Panc1 (cell line): Measurements from ENCODE around the gene FZR1. TPM values are rescaled to one million over a fixed set of nuclear protein-coding genes. Genes with fewer than 3 reads are reported as not detected.

ENCODE experiments used
- ATAC-seq: fragments of 200-7000 bp; cut with Tn5 transposase; 2 replicates; pipeline ENCODE4 v1.9.1; 2020; ENCODE audit warnings: mild to moderate bottlenecking, moderate library complexity
- BruUV-seq: library from RNA; stranded (reverse); fragments of 400-500 nt; replicated peaks from 2 replicates; lab custom pipeline; 2021; lab: Mats Ljungman, UMichigan
- CTCF ChIA-PET: fragments of 300-600 bp; sonication (Branson Sonifier 250); formaldehyde crosslinking; loops from one replicate; lab custom pipeline; 2022; ENCODE audit warnings: antibody characterized with exemption; lab: Charles Lee
- POLR2A ChIA-PET: fragments of 300-600 bp; sonication (Branson Sonifier 250); formaldehyde crosslinking; loops from one replicate; lab custom pipeline; 2022; ENCODE audit warnings: antibody characterized with exemption; lab: Charles Lee
- DNase-seq: peaks from one replicate; pipeline ENCODE4 v3.0.0-alpha.2; 2010; ENCODE audit warnings: low read depth, low spot score
- H3K27ac ChIP-seq: 2 replicates; pipeline ENCODE4 v1.5.1; 2011; ENCODE audit warnings: mild to moderate bottlenecking, low read length, inconsistent platforms
- H3K27me3 ChIP-seq: fragments of 200-500 bp; sonication (Bioruptor generic); 2 replicates; pipeline ENCODE4 v1.6.0; 2014; ENCODE audit warnings: low read length, inconsistent platforms; ENCODE audit not compliant: control insufficient read depth, insufficient read depth
- H3K36me3 ChIP-seq: fragments of 200-500 bp; sonication (Bioruptor generic); 2 replicates; pipeline ENCODE4 v1.5.1; 2014; ENCODE audit warnings: inconsistent platforms, mild to moderate bottlenecking, low read length, moderate library complexity; ENCODE audit not compliant: control insufficient read depth, insufficient read depth
- H3K4me1 ChIP-seq: 2 replicates; pipeline ENCODE4 v1.5.1; 2011; ENCODE audit warnings: inconsistent platforms, mild to moderate bottlenecking, low read length, moderate library complexity; ENCODE audit not compliant: control insufficient read depth, insufficient read depth
- H3K4me3 ChIP-seq, 2 experiments: 2 replicates each; pipeline ENCODE4 v1.5.1; 2011 to 2012; ENCODE audit warnings: low read depth in 2 of 2, low read length in 2 of 2, mild to moderate bottlenecking in 2 of 2, inconsistent platforms in 1 of 2, moderate library complexity in 1 of 2
- H3K9me3 ChIP-seq: fragments of 200-500 bp; sonication (Bioruptor generic); 2 replicates; pipeline ENCODE4 v1.5.1; 2014; ENCODE audit warnings: low read depth, mild to moderate bottlenecking, inconsistent platforms, low read length, moderate library complexity; ENCODE audit not compliant: control insufficient read depth, insufficient read depth
- POLR2AphosphoS5 ChIP-seq: IDR thresholded peaks from 2 replicates; pipeline ENCODE4 v1.6.1; 2012; ENCODE audit warnings: mild to moderate bottlenecking, low read depth, low read length, moderate library complexity
- SIN3A ChIP-seq: IDR thresholded peaks from 2 replicates; pipeline ENCODE4 v1.6.1; 2012; ENCODE audit warnings: low read depth, mild to moderate bottlenecking, low read length, moderate library complexity, borderline replicate concordance; ENCODE audit not compliant: insufficient read depth
- TCF7L2 ChIP-seq: IDR thresholded peaks from 2 replicates; pipeline ENCODE4 v1.6.1; 2011; ENCODE audit warnings: mild to moderate bottlenecking, low read depth, low read length, inconsistent platforms
- in situ Hi-C: cut with HindIII; loops from 2 replicates; pipeline ENCODE4 v1.10.0; 2016; ENCODE audit warnings: low sequenced_read_pairs, low pct_unique_long_range_greater_than_20kb
- intact Hi-C: fragments of 100-400 bp; cut with micrococcal nuclease; formaldehyde crosslinking; loops from one replicate; pipeline ENCODE4 v1.10.0; 2022; ENCODE audit not compliant: unreplicated experiment
- total RNA-seq: library from RNA; stranded (reverse); gene quantifications from one replicate; pipeline ENCODE4 v1.2.1, GENCODE V29; 2021; ENCODE audit not compliant: unreplicated experiment
- TF ChIP-seq, protein P1 (sequence below): fragments of 450-650 bp; IDR thresholded peaks from 2 replicates; pipeline ENCODE4 v1.5.1; 2017; ENCODE audit warnings: mild to moderate bottlenecking
- TF ChIP-seq, protein P2 (sequence below), 2 experiments: IDR thresholded peaks; 2 replicates each; pipeline ENCODE4 v1.6.1; 2011 to 2012; ENCODE audit warnings: low read depth in 2 of 2, control low read depth in 1 of 2, low read length in 1 of 2, mild to moderate bottlenecking in 1 of 2, moderate library complexity in 1 of 2; ENCODE audit not compliant: insufficient read depth in 1 of 2

FZR1 gene
- total RNA-seq, 1 experiment from 2014 or later: 48.7 TPM

- no peaks in the 10 kb centered on the region for H3K27me3 ChIP-seq
- H3K9me3 ChIP-seq: no peaks in the 10 kb centered on the region
- ATAC-seq: no peak
- no peak for TF ChIP-seq SIN3A
- TF ChIP-seq TCF7L2: no peak
- no peak for TF ChIP-seq POLR2AphosphoS5
- TF ChIP-seq, protein P1, sequence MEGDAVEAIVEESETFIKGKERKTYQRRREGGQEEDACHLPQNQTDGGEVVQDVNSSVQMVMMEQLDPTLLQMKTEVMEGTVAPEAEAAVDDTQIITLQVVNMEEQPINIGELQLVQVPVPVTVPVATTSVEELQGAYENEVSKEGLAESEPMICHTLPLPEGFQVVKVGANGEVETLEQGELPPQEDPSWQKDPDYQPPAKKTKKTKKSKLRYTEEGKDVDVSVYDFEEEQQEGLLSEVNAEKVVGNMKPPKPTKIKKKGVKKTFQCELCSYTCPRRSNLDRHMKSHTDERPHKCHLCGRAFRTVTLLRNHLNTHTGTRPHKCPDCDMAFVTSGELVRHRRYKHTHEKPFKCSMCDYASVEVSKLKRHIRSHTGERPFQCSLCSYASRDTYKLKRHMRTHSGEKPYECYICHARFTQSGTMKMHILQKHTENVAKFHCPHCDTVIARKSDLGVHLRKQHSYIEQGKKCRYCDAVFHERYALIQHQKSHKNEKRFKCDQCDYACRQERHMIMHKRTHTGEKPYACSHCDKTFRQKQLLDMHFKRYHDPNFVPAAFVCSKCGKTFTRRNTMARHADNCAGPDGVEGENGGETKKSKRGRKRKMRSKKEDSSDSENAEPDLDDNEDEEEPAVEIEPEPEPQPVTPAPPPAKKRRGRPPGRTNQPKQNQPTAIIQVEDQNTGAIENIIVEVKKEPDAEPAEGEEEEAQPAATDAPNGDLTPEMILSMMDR: no peak
- TF ChIP-seq, protein P2, sequence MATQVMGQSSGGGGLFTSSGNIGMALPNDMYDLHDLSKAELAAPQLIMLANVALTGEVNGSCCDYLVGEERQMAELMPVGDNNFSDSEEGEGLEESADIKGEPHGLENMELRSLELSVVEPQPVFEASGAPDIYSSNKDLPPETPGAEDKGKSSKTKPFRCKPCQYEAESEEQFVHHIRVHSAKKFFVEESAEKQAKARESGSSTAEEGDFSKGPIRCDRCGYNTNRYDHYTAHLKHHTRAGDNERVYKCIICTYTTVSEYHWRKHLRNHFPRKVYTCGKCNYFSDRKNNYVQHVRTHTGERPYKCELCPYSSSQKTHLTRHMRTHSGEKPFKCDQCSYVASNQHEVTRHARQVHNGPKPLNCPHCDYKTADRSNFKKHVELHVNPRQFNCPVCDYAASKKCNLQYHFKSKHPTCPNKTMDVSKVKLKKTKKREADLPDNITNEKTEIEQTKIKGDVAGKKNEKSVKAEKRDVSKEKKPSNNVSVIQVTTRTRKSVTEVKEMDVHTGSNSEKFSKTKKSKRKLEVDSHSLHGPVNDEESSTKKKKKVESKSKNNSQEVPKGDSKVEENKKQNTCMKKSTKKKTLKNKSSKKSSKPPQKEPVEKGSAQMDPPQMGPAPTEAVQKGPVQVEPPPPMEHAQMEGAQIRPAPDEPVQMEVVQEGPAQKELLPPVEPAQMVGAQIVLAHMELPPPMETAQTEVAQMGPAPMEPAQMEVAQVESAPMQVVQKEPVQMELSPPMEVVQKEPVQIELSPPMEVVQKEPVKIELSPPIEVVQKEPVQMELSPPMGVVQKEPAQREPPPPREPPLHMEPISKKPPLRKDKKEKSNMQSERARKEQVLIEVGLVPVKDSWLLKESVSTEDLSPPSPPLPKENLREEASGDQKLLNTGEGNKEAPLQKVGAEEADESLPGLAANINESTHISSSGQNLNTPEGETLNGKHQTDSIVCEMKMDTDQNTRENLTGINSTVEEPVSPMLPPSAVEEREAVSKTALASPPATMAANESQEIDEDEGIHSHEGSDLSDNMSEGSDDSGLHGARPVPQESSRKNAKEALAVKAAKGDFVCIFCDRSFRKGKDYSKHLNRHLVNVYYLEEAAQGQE (IDR thresholded peaks at IDR 0.05; ENCODE audit: insufficient read depth in 1 of 2, low read depth in 2 of 2, low read length in 1 of 2): no peak
- no peak overlapping the region for H3K4me3 ChIP-seq
- no peaks in the 10 kb centered on the region for H3K4me1 ChIP-seq
- no TSS peak for BruUV-seq
- H3K36me3 ChIP-seq: no peaks in the 10 kb centered on the region
- intact Hi-C loops: no loop called here
- DNase-seq: no peak
- POLR2A ChIA-PET: no interaction called here
- in situ Hi-C loops: no loop called here
- CTCF ChIA-PET: interaction anchor here (0.5 kb wide), 1 partner anchor 530 kb away, joined by 4 read pairs; no protein-coding TSS in a partner anchor
- no peak overlapping the region for H3K27ac ChIP-seq
Observed at GRCh38 chr19:3482507-3483225, 23.4 kb upstream of the FZR1 start.

GRCh38 chr19:3483226-3483628 is 22.9 kb upstream of the FZR1 start, which contains the start of gene SMIM44:
TSS of gene SMIM44 (minus strand) at chr19:3483441. CDS start at chr19:3483403, 38 bp downstream.
- intact Hi-C loops: no loop called here
- BruUV-seq: no TSS peak
- TF ChIP-seq POLR2AphosphoS5 (no peak), SIN3A (no peak), TCF7L2 (no peak)
- TF ChIP-seq, protein P1: no peak
- TF ChIP-seq, protein P2 (IDR thresholded peaks at IDR 0.05; ENCODE audit: insufficient read depth in 1 of 2, low read depth in 2 of 2, low read length in 1 of 2): no peak
- POLR2A ChIA-PET: no interaction called here
- in situ Hi-C loops: no loop called here
- H3K36me3 ChIP-seq: no peaks in the 10 kb centered on the region
- ATAC-seq (no peak), DNase-seq (no peak)
- no peak within 1 kb of the TSS for H3K4me3 ChIP-seq
- no peaks in the 10 kb centered on the region for H3K27me3 ChIP-seq
- CTCF ChIA-PET: no interaction called here
- no peaks in the 10 kb centered on the region for H3K9me3 ChIP-seq
- no peak within 1 kb of the TSS for H3K27ac ChIP-seq
- no peaks in the 10 kb centered on the region for H3K4me1 ChIP-seq
